ES-I3 (cell line): ENCODE results near the gene ASF1A.

ENCODE experiments used
- H3K36me3 ChIP-seq: 2 replicates; pipeline ENCODE4 v1.6.1; 2013; ENCODE audit warnings: mild to moderate bottlenecking, low read length, control low read depth, moderate library complexity; ENCODE audit not compliant: insufficient read depth
- H3K4me1 ChIP-seq: 2 replicates; pipeline ENCODE4 v1.6.1; 2013; ENCODE audit warnings: mild to moderate bottlenecking, control low read depth, low read length; ENCODE audit not compliant: insufficient read depth
- H3K9ac ChIP-seq: 2 replicates; pipeline ENCODE4 v1.6.1; 2013; ENCODE audit warnings: low read depth, mild to moderate bottlenecking, low read length, moderate library complexity
- H3K9me3 ChIP-seq: 2 replicates; pipeline ENCODE4 v1.6.1; 2013; ENCODE audit warnings: mild to moderate bottlenecking, low read length, moderate library complexity; ENCODE audit not compliant: control insufficient read depth, insufficient read depth

Gene ASF1A

GRCh38 chr6:118939683-118940082 lies 45.7 kb downstream of the ASF1A start:
- no peaks in the 10 kb centered on the region for H3K36me3 ChIP-seq
- H3K9me3 ChIP-seq = peaks cover 5% of the 10 kb centered on the region; the same call in 1 of the 2 replicates
- H3K9ac ChIP-seq = no peak overlapping the region
- H3K4me1 ChIP-seq = peaks cover 3% of the 10 kb centered on the region; the same call in 1 of the 2 replicates

GRCh38 chr6:118940770-118941169 lies 46.8 kb downstream of the ASF1A start:
- peaks cover 2% of the 10 kb centered on the region; the same call in 1 of the 2 replicates for H3K4me1 ChIP-seq
- no peak overlapping the region for H3K9ac ChIP-seq
- H3K9me3 ChIP-seq = peaks cover 5% of the 10 kb centered on the region; the same call in 1 of the 2 replicates
- H3K36me3 ChIP-seq = no peaks in the 10 kb centered on the region

DNA sequence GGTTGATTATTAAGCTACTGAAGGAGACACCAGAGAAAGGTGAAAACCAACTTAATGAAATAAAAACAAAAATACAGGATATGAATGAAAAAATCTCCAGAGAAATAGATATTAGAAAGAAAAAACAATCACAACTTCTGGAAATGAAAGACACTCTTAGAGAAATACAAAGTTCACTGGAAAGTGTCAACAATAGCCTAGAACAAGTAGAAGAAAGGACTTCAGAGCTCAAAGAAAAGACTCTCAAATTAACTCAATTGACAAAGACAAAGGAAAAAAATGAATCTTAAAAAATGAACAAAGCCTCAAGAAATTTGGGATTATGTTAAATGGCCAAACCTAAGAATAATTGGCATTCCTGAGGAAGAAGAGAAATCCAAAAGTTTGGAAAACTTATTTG lies 51.3 kb downstream of the ASF1A start:
- H3K36me3 ChIP-seq = no peaks in the 10 kb centered on the region
- H3K4me1 ChIP-seq = no peaks in the 10 kb centered on the region
- H3K9ac ChIP-seq = no peak overlapping the region
- no peaks in the 10 kb centered on the region; the same call in 1 of the 2 replicates for H3K9me3 ChIP-seq

DNA sequence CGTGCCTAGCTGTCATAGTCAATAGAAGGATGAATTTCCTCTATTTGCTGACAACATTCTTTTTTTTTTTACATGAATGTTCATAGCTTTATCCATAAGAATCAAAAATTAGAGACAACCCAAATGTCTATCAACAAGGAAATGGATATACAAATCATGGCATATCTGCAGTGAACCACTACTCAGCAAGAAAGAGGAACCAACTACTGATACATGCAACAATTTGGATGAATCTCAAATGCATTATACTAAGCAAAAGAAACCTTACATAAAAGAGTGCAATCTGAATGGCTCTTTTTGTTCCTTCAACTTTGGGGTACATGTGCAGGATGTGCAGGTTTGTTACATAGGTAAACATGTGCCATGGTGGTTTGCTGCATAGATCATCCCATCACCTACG lies 58.7 kb downstream of the ASF1A start:
- Histone ChIP-seq H3K36me3 (no peaks in the 10 kb centered on the region), H3K9me3 (no peaks in the 10 kb centered on the region)

DNA sequence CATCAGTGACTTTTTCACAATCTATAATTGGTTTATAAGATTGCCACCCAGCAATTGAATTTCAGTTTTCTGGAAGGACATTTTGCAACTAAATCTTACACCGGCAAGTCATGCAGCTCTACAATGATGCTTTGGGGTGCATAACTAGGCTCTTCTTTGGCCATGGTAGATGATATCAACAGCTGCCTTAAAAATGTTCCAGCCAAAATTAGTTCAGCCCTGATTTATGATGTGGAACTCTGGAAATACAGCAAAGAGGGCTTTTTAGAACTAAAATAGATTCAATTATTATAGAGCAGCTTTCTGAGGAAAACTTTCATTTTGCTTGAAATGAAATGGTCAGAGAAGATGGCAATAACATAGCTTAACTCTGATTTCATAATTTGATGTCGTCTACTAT lies 59.4 kb downstream of the ASF1A start:
- H3K36me3 ChIP-seq = no peaks in the 10 kb centered on the region
- H3K9ac ChIP-seq = no peak overlapping the region
- H3K4me1 ChIP-seq = no peaks in the 10 kb centered on the region
- no peaks in the 10 kb centered on the region for H3K9me3 ChIP-seq

More for the DNA sequence above, 58.7 kb downstream of the ASF1A start:
- no peaks in the 10 kb centered on the region for H3K4me1 ChIP-seq
- no peak overlapping the region for H3K9ac ChIP-seq
